IPS DF 4.7 (cell line): ENCODE measurements around the gene GINS3.

Experiments used
- DNase-seq: peaks from one replicate; pipeline ENCODE4 v3.0.0-alpha.2; 2013; ENCODE audit warnings: low spot score; ENCODE audit errors: extremely low read depth

The GINS3 gene

DNA sequence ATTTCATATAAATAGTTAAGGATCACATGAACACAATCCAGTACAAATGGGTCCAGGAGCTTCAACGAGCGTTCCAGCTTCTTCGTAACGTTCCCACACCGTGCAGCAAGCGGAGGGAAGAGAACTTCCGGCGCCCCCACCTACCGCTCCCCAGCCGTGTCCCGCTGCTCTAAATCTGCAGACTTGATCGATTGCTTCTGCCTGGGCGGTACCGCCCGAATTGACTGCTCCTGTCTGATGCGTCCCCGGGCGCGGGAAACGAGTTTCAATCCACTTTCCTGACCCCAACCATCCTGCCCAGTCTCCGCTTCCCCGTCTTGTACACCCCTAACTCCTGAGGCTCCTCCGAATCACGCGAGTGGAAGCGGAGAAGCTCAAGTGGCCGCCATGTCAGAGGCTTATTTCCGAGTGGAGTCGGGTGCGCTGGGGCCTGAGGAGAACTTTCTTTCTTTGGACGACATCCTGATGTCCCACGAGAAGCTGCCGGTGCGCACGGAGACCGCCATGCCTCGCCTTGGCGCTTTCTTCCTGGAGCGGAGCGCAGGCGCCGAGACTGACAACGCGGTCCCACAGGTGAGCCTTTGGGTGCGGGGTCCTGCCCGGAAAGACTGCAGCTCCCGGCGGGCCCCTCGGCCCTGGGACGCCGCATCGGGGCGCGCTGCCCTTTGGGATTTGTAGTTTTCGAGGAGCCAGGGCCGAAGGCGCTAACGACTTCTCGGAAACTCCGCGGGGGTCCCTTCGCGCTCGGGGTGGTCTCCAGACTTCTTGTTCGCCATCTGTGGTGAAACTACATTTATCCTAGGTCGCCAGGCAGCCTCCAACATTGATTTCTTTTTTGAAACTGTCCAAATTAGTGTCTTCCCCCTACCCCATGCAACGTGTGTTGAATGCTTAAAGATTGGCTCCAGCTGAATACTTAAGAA, at the start of gene GINS3:
GINS3 (plus strand) TSS at position 257 of the 923 bp plus-strand sequence; CDS start at position 388, 131 bp downstream.
- peak; percentile 46 for DNase-seq

DNA sequence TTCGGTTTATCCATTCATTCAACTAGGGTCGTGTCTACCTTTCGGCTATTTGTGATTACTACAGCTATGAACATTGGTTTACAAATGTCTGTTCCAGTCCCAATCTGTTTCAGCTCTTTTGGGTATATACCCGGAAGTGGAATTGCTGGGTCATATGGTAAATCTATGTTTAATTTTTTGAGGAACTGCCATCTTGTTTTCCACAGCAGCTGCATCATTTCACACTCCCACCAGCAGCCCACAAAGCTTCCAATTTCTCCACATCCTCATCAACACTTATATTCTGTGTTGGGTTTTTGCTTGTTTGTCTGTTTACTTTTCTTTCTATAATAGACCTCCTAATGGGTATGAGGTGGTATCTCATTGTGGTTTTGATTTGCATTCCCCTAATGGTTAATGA, 48.7 kb upstream of the GINS3 start:
- no peak for DNase-seq

DNA sequence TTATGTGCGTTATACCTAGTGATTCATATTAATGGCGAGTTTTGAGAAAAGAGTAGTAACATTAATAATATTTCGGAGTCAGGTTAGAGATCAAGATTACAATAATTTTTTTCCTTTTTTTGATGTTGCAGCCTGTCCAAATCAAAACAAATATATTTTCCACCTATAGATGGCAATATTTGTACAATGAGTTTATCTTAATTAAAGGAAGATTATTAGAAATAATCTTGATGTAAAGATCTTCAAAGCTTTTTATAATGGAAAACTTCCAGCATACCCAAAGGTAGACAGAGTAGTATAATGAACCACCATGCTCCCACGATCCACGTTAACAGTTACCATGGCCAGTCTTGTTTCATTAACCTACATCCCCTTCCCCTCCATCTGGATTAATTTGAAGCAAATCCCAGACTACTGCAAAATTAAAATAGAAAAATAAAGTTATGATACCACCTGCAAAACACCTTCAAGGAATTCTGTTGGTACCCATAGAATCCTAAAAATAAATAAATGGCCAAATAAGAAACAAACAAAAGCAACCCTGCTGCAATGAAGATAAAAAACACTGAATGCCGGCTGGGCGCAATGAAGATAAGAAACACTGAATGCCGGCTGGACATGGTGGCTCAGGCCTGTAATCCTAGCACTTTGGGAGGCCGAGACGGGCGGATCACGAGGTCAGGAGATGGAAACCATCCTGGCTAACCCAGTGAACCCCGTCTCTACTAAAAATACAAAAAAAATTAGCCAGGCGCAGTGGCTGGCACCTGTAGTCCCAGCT, 46.5 kb upstream of the GINS3 start:
- DNase-seq, result no peak

DNA sequence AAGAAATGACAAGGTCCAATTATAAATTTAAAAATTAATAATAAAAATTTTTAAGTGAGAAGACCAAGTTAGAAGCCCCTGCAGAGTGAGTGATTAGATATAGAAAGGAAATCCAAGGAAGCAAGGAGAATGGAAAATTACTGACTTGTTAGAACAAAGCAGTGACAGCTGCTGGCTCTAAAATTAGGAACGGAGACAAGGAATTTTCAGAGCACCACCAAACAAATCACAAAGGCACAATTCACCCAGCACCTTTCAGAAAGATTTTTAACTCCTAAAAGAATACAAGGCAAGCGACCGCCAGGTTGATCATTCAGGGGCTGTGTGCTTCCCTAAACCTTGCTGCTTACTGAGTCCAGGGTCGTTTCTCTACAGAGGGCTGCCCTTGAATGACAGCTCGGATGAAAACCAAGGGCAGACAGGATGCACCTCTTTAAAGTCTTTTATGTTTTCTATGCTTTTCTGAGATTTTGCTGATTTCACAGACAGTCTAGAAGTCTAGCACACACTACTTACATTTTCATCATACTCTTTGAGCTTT, 45.4 kb upstream of the GINS3 start:
- no peak for DNase-seq

DNA sequence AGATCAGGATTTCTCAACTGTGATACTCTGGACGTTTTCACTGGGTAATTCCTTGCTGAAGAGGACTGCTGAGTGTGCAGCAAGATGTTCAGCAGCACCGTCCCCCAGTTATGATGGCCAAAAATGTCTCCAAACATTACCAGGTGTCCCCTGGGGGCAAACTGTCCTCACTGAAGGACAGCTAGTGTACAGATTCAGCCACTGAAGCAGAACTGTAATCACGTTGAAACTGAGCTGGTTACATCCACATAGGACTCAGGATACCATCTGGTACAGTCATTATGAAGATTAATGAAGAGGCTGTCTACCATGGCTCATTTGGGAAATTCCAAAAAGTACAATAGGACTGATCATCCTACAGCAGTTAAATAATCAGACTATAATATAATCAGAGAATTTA, 43.3 kb upstream of the GINS3 start:
- no peak for DNase-seq

DNA sequence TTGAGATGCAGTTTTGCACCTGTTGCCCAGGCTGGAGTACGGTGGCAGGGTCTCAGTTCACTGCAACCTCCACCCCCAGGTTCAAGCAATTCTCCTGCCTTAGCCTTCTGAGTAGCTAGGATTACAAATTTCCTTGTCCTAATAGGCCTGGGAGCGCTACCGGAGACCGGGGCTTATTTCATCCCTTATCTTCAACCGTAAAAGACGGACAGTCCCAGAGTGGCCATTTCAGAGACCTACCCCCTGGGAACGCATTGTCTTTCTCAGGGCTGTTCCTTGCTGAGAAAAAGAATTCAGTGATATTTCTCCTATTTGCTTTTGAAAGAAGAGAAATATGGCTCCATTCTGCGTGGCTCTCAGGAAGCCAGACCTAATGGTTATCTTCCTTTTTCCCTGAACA, 39.6 kb upstream of the GINS3 start:
- no peak for DNase-seq

DNA sequence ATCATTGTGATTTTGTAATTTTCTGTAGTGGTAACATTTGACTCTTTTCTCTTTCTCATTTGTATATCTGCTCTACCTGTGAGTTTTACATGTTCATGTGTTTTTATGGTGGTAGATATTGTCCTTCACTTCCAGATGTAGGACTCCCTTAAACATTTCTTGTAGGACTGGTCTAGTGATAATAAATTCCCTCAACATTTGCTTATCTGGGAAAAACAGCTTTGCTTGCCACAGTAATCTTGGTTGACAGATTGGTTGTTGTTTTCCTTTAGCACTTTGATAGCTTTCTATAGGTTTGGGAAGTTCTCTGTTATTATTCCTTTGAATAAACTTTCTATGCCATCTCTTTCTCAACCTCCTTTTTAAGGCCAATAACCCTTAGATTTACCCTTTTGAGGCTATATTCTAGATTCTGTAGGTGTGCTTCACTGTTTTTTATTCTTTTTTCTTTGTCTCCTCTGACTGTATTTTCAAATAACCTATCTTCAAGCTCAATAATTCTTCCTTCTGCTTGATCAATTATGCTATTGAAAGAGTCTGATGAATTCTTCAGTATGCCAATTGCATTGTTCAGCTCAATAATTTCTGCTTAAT, 32.1 kb upstream of the GINS3 start:
- no peak for DNase-seq

DNA sequence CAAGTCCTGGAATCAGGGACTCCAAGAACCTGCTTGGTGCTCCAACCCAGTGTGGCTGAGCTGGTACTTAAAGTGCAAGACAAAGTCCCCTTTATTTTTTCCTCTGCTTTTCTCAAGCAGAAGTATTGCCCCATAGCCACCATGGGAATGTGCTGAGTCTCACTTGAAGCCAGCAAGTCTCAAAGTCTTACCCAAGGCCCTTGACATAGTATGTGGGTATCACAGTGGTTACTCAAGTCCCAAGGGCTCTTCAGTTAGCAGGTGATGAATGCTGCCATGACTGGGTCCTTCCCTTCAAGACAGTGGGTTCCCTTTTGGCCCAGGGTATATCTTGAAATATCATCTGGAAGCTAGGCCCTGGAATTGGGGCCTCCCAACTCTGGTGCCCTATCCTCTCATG, 30.5 kb upstream of the GINS3 start:
- no peak for DNase-seq

DNA sequence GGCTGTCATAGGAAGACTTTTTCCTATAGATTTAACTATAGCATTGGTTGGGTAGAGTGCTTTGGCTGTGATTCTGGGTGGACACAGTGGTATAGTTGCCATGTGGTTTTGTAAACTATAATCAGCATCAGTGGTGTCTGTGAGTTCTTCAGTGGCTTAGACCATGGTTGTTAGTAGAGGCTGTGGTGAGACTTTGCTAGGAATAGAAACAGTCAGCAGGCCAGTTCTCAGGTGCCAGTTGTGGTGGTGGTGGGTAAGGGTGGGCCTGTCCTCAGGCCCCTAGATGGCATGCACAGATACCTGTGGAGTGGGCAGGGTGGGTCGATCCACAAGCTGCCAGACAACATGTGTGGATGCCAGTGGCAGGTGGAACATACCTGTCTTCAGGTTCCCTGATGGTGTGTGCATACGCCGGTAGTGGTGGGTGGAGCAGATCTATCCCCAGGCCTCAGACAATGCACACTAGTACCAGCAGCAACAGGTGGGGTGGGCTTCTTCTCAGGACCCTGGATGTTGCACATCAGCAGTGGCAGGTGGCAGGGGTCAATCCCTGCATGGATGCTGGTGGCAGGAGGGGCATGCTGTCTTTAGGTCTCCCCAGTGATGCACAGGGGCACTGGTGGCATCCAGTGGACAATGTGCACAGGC, 28.4 kb upstream of the GINS3 start:
- DNase-seq, result no peak

DNA sequence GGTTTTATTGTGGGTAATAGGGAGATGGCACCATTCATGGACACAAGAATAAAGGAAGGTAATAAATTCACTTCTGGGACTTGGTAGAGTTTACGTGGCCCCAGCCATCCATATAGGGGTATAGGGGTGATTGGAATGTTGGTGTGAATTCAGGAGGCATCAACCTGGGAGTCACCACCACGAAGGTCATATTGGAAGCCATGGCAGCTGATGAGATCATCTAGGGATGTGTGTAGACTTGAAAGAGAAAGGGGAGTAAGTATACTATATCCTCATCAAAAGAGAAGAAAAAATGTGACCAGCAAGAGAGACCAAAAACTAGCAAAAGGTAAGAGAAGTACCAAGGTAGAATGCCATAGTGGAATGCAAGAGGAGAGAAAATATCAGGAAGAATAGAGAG, 26.6 kb upstream of the GINS3 start:
- DNase-seq, result no peak

DNA sequence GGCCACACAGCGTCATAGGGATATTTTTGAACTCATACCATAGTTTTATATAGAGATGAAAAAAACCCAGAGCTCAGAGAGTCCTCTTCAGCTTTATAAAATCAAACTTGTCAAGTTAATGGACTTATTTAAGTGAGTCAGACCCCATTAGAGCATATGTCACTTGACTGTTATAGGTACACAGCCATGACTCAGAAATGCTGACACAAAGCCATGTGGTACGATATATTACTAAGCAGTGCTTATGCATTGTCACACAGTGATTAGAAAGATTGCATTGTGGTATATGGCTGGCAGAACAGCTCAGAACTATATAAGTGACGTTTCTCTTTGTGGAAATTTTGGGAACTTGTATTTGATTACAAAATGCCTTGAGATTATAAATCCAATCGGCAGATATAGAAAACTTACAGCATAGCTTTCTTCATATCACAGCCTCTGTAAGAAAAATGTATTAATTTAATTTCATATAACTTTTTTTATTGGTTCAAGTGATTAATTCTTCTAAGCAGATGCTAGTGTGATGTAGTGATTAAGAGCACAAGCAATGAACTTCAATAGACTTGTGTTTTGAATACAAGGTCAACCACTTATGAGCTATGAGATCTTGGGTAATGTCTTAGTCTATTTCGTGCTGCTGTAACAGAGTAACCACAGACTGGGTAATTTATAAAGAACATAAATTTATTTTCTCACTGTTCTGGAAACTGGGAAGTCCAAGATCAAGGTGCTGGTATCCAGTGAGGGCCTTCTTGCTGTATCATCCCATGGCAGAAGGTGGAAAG, 25.8 kb upstream of the GINS3 start:
- DNase-seq, result no peak

DNA sequence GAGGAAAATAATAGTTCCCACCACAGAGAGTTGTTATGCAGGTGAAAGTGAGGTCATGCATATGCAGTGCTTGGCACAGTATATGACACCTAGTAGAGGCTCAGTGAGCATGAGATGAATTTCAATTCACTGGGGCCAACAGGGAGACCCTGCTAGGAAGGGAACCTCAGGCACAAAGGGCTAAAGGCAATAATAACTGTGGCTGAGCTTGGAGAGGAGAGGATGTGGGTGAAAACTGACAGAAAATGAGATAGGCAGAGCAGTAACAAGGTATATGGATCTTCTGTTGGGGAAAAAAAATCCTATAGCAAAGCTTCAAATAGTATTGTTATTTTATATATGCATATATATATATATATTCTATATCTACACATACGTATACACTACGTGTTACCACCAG, 25.0 kb upstream of the GINS3 start:
- DNase-seq, result no peak

DNA sequence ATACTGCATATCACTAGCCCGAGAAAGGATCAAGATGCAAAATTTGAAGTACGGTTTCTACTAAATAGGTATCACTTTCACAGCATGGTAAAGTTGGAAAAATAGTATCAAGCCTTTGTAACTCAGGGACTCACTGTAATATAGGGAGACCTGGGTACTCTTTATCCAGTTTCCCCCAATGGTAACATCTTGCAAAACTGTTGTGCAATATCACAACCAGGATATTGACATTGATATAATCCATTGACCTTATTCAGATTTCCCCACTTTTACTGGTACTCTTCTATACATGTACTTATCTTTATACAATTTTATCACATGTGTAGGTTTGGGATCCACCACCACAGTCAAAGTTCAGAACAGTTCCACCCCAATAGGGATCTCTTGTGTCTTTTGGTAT, 20.4 kb upstream of the GINS3 start:
- DNase-seq, result no peak

DNA sequence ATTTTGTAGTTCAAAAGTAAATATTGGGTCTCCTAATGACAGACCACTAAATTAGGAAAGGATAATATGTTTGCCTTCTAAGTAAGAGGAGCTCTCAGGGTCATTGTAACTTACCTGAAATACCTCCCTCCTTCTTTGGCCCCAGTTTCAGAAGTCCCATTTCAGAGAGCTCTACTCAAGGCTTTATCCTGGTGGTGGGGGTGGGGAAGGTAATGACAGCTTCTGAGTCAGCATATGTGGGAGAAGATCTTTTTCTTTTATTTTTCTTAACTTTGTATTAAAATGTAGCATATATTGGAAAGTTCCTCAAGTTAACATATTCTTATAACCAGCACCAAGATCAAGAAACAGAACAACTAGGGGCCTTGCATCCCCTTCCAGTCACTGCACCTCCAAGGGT, 16.9 kb upstream of the GINS3 start:
- no peak for DNase-seq

DNA sequence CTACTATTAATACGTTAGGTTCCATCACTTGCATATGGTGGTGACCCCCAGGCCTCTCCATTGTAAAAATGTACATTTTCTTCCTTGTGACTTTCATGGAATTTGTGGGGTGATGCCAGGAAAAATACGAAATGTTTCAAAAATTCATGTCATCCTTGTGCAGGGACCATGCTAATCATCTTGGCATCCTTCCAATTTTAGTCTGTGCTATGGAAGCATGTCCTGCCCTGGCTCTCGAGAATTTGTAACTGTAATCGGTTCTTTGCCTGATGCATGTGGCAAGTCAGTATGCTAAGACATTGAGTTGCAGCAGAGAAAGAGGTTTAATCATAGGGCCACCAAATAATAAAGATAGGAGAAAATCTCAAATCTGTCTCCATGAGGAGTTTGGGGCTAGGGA, 14.3 kb upstream of the GINS3 start:
- DNase-seq, result no peak

DNA sequence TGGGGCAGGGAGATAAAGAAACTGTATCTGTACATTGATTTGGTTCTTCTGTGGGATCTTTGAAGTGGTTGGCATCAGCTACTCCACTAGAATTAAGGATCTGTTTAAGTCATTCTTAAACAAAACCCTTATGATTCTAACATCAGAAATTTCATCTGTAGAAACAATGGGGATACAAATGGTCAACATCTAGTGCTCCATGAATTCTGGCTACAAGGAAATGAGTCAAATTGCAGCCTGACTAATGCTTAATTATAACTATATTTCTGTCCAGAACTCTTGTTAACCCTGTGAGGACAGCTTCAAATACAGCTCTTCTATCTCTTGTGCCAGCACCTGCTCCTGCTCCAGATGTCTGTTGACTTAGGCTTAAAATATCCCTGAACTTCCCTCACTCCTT, 13.9 kb upstream of the GINS3 start:
- DNase-seq, result no peak

DNA sequence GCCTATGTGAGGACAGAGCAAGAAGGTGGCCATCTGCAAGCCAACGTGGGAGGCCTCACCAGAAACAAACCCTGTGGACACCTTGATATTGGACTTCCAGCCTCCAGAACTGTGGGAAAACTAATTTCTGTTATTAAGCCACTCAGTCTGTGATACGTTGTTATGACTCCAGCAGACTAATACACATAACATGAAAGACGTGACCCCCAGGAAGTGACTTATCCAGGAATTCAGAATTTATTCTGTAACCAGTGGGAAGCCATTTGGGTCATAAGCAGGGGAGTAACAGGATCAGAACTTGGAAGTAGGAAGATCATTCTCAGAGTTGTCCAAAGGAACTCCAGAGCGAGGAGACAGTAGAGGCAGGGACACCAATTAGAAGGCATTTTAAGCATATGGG, 12.5 kb upstream of the GINS3 start:
- no peak for DNase-seq

DNA sequence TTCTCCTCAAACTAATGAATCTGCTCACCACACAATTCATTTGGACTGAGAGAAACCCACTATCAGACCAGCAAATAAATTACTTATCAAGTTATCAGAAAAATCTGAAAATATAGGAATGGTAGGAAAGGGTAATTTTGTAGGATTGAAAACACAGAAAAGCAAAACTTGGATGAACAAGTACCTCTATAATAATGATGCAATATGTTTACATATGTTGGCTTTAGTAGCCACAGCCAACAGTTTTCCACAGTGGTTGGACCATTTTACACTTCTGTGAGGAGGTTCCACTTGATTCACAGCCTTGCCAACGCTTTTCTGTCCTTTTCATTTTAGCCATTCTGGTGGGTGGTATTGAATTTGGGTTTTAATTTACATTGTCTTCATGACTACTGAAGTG, 10.6 kb upstream of the GINS3 start:
- no peak for DNase-seq

DNA sequence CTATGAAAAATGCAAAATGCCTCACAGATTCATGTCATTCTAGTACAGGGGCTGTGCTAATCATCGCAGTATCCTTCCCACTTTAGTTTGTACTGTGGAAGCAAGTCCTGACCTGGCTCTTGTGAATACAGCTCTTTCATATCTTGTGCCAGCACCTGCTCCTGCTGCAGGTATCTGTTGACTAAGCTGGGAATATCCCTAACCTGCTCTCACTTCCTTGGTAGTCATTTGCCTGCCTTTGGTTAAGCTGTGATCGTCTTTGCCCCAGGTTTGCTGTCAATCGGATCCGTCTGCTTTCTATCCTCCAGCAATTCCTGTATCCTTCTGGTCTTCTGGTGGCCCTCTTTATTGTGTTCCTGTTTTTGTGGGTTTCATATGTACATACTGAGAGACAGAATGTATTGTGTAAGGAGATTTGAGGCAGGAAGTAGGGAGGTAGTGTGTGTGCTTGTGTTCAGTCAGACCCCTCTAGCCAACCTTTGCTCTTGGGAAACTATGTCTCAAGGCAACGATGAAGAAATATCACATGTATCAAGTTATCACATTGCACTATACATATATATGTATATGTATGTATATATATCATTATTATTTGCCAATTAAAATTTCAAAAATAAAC, 7.7 kb upstream of the GINS3 start:
- no peak for DNase-seq

DNA sequence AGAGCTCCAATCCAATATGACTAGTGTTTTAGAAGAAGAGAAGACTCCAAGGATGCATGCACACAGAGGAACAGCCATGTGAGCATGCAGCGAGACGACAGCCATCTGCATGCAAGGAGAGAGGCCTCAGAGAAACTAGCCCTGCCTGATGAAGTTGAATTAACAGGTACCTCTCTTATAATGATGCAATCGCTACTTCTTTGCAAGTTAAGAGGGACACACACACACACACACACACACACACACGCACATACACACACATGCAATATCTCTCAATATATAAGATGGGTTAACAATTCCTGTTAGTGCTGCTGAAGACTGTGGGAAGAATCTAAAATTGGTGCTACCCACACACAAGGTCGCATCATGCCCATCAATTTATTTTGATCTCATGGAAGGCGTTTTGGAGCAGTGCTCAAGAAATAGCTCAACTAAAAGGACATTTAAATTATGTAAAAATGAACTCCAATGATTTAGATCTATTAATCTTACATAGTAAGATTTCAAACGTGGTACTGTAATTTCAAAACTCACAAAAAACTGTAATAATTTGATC, 7.0 kb upstream of the GINS3 start:
- DNase-seq, result no peak
